ENCODE results near the gene PLXNA4.

PLXNA4 gene

GRCh38 chr7:132280335-132280734 lies 295.9 kb downstream of the PLXNA4 start:
- Histone ChIP-seq H3K4me3 (ENCODE audit: low read depth, low read length) (no peak overlapping the region), H3K27me3 (no peaks in the 10 kb centered on the region), H3K36me3 (no peaks in the 10 kb centered on the region; the same call in 1 of the 2 replicates), H3K9me3 (no peaks in the 10 kb centered on the region), H3K4me1 (peaks cover 35% of the 10 kb centered on the region)
- no peak for TF ChIP-seq CTCF (IDR thresholded peaks at IDR 0.05; ENCODE audit: low read depth, low read length)
- no peak for DNase-seq

GRCh38 chr7:132279718-132280117 lies 296.6 kb downstream of the PLXNA4 start:
- H3K36me3 ChIP-seq = no peaks in the 10 kb centered on the region; the same call in 1 of the 2 replicates
- no peak for DNase-seq
- H3K4me1 ChIP-seq = peaks cover 35% of the 10 kb centered on the region
- H3K4me3 ChIP-seq (ENCODE audit: low read depth, low read length) = no peak overlapping the region
- no peak for TF ChIP-seq CTCF (IDR thresholded peaks at IDR 0.05; ENCODE audit: low read depth, low read length)
- H3K9me3 ChIP-seq = no peaks in the 10 kb centered on the region
- no peaks in the 10 kb centered on the region for H3K27me3 ChIP-seq

GRCh38 chr7:132276976-132277725 lies 299.1 kb downstream of the PLXNA4 start:
- DNase-seq = peak; percentile 72
- Histone ChIP-seq H3K27me3 (no peaks in the 10 kb centered on the region), H3K36me3 (no peaks in the 10 kb centered on the region; the same call in 1 of the 2 replicates), H3K4me1 (peaks cover 35% of the 10 kb centered on the region), H3K4me3 (ENCODE audit: low read depth, low read length) (no peak overlapping the region), H3K9me3 (no peaks in the 10 kb centered on the region)
- TF ChIP-seq CTCF (IDR thresholded peaks at IDR 0.05; ENCODE audit: low read depth, low read length) = no peak

GRCh38 chr7:132276234-132276630 lies 300.0 kb downstream of the PLXNA4 start:
- no peak for TF ChIP-seq CTCF (IDR thresholded peaks at IDR 0.05; ENCODE audit: low read depth, low read length)
- no peaks in the 10 kb centered on the region for H3K9me3 ChIP-seq
- no peaks in the 10 kb centered on the region; the same call in 1 of the 2 replicates for H3K36me3 ChIP-seq
- no peaks in the 10 kb centered on the region for H3K27me3 ChIP-seq
- peaks cover 35% of the 10 kb centered on the region for H3K4me1 ChIP-seq
- H3K4me3 ChIP-seq (ENCODE audit: low read depth, low read length) = no peak overlapping the region
- no peak for DNase-seq

- TF ChIP-seq CTCF (IDR thresholded peaks at IDR 0.05; ENCODE audit: low read depth, low read length) = no peak
- Histone ChIP-seq H3K9me3 (no peaks in the 10 kb centered on the region), H3K27me3 (no peaks in the 10 kb centered on the region), H3K4me1 (peaks cover 35% of the 10 kb centered on the region), H3K4me3 (ENCODE audit: low read depth, low read length) (no peak overlapping the region), H3K36me3 (no peaks in the 10 kb centered on the region; the same call in 1 of the 2 replicates)
- DNase-seq = no peak
Observed at GRCh38 chr7:132275416-132276233, 300.6 kb downstream of the PLXNA4 start.
